HG03064 (cell line): ENCODE results near the gene ELL2.
"Not testable (repeated sequence)": the region's sequence is repeated elsewhere in the genome, so short reads cannot be mapped to it uniquely, and the experiment has no call there.

ENCODE experiments used
- ATAC-seq: cut with Tn5 transposase; IDR thresholded peaks from one replicate; pipeline ENCODE4 v1.9.1; 2021; ENCODE audit warnings: low read depth; ENCODE audit not compliant: unreplicated experiment

The ELL2 gene

DNA sequence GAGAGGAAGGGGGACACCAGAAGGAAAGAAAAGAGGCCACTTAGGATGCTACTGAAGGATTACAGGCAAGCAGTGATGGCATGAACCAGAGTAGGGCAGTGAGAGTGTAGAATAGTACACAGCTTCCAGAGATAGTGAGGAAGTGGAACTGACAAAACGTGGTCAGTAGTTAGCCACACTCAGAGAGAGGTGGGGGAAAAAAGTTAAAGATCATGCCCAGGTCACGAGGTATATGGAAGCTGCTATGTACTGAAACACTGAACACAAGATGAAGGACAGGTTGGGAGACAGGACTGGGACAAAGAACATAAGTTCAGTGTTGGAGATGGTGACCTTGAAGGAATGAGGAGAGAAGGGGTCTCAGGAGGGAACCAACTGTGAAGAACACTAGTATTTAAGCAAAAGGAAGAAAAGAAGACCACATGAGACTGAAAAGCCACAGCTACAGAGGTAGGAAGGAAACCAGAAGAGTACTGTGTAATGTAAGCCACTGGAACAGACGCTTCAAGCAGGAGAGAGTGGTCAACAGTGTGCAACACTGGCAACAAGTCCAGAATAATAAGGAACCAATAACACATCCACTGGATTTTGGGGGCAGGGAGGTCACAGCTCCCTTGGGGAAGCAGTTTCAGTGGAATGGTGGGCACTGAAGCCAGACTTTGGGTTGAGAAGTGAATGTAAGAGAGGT lies 45.5 kb downstream of the ELL2 start:
- ATAC-seq: peak; percentile 65

DNA sequence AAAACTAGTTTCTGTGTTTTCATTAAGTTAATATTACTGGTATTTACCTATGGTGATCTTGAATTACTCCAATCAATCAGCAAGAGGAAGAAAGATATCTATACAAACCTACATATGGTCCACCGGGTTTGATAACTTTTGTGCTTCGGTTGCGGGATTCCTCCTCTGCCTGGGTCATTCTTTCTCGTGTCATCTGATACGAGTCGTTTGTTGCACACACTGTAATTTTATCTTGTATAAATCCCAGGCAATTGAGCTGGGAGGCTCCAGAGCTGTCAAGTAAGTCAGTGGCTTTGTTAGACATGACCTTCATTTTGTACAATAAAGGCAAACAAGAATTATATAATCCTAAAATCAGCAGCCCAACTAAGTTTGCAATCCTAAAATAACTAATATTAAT lies 48.0 kb downstream of the ELL2 start:
- no peak for ATAC-seq

DNA sequence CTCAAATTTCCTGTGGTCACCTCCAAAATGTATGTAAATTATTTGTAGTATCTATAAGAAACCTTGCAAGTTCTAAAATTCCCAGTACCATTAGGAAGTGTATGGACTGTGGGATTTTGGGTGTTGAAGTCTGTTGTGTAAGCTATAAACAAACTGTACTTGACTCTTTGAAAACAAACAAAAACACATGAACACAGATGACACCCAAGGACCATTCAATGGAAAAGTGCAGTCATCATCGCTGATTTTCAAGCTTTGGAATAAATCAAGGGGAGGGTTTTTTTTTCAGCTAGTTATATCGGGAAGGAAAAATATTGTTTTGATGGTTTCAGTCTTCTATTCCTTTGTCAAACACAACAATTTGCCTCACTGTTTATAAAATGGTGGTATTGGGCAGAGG lies 49.6 kb downstream of the ELL2 start:
- ATAC-seq: no peak

DNA sequence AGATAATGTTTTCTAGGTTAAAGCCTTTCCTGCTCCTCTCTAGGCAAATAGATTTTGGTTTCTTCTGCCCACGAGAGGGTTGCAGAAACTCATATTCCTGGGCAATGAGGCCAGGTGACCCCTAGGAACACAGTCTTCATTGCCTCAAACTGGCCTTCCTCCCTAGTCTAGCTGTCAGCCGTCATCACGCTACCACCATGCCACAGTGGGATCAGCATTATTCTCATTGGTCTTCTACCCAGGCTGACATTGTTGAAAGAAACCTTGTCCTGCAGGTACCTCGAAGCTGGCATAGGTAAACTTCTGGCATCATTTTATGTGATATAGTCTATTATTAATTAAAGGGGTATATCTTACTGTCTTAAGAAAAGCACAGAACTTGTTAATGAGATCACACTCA lies 51.1 kb downstream of the ELL2 start:
- no peak for ATAC-seq

DNA sequence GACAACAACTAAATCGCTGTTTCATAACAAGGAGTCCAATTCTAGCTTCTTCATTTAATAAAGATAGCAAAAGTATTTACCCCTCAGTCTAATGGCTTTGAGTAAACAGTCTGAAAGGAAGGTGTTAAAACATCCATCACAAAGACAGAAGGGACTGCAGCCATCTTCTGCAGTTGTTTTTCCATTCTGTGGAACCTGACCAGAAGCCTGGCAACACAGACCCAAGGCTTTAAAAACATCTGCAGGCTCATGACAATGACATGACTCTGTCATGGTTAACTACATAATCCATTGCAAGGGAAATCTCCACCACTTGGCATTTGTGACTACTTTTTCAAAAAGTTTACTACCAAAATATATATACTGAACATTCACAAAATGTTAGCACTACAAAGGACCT lies 51.9 kb downstream of the ELL2 start:
- no peak for ATAC-seq

DNA sequence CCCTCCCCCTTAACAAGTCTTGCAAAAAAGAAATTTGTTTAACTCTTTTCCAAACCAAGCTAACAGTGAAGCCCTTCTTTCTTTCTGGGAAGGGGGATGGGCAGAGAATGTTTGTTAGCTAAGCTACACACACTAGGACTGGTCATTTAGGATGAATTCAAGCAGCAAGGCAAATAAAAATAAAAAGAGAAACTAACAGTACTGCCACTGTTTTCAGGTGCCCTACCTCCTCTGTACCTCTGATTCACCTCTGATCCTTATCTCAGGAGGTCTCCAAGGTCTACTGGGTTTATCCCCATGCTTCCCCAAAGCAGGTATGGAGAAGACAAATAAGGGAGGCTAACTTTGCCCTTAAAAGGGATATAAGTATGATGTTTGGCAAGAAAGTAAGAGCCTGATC lies 52.9 kb downstream of the ELL2 start:
- no peak for ATAC-seq

DNA sequence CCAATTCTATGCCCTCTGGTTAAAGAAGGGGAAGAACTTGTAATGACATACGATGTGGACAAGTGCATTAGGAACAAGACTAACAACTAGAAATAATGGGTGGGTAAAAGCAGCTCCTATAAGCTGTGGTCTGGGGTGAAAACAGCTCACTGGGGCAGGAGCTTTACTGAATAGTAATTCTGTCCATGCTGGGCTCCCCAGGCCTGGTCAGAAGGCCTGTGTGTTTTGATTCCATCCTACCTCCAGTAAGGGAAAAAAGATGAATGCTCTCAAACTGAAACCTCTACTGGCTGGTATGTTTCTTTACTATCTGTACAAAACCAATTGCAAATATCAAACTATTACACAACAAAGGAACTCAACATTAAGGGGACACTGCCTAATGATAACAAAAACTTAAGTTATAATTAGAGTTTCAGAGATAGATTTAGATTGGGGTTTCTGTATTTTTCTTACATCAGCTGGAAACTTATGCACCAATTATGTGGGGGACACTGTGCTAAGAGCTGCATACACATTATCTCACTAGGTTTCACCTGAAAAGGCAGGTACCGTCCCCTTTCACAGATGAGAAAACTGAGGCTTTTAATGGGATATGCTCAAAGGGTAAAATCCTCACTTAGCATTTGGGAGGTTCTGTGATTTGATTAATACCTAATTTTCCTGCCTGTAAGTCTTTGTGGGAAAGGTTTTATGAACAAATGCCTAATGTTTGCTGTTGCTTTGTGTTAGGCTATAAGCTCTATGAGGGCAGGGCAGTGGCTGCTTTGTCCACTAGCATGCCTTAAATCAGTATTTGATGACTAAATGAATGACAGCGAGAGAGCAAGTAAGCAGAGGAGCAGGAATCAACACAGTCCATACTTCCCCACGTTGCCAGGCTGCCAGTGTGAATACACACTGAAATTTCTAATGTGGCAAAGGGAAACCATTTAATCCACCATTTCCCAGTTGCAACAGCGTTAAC lies 53.6 kb downstream of the ELL2 start:
- no peak for ATAC-seq

DNA sequence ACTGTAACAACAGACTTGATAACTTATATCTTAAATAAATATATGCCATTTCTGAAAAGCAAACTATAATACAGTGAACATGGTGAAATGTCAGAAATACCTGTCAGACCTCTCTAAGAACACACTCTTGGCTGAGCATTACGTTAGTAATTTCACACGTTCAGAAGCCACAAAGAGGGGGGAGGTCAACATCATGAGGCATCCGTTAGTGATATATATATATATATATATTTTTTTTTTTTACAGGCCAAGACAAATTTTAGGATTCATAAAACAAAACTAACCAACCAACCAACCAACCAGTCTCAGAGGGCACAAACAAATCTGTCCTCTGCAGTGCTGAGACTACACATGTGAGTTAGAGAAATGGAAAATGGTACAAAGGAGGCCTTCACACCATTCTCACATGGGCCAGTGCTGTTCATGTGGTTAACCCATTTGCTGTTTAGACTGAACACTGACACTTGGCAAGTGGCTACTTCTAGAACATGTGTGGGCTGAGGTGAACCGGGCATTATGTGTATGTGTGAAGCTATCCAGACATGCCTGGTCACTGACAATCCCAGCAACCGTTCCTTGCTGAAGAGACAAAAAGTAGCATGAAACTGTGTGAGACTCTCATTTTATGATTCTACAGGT lies 54.5 kb downstream of the ELL2 start:
- ATAC-seq: no peak

DNA sequence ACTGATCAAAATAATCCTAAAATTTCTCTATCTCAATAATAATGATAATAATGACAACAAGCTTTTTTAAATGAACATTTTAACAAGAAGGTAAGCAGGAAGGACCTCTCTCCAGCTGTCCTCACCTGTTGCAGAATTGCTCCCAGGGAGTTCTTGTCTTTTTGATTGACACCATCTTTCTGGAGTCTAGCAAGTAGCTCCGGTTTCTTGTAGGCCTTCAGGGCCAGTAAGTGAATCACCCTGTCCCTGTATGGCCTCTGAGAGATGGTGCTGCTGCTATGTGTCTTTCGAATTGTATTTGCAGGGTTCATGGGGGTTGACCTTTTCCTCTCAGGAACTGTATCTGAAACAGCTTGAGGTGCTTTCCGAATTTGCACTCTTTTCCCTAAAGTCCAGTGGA lies 55.3 kb downstream of the ELL2 start:
- not testable (repeated sequence) for ATAC-seq

DNA sequence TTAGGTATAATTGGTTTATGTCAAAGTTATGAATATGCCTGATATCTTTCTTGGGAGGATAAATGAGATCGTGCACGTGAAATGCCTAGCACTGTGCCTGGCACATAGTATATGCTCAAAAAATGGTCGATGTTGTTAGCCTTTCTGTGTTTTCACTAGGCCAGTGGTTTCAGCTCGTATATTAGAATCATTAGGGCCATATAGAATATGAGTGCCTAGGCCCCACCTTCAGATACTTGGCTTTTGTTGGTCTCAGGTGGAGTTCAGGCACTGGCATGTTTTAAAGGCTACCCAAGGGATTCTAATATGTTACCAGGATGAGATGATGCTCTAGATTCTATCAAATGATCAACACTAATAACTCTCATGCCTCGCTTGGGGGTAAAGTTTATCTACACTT lies 56.8 kb downstream of the ELL2 start:
- ATAC-seq: no peak

DNA sequence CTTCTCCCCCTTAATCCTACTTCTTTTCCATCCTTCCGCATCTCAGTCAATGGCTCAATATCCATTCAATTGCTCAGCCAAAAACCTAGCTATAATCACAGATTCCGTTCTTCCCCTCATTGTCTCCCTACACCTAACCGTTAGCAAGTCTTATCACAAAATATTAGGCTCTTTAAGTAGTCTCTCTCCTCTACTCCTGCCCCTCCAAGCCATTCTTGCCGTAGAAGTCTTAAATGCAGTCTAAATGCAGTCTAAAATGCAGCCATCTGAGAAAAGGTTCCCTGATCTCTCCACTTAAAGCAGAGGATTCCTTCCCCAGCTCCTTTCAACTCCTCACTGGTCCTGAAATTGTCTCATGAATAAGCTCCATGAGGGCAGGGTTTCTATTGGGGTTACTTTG lies 57.8 kb downstream of the ELL2 start:
- ATAC-seq: no peak

DNA sequence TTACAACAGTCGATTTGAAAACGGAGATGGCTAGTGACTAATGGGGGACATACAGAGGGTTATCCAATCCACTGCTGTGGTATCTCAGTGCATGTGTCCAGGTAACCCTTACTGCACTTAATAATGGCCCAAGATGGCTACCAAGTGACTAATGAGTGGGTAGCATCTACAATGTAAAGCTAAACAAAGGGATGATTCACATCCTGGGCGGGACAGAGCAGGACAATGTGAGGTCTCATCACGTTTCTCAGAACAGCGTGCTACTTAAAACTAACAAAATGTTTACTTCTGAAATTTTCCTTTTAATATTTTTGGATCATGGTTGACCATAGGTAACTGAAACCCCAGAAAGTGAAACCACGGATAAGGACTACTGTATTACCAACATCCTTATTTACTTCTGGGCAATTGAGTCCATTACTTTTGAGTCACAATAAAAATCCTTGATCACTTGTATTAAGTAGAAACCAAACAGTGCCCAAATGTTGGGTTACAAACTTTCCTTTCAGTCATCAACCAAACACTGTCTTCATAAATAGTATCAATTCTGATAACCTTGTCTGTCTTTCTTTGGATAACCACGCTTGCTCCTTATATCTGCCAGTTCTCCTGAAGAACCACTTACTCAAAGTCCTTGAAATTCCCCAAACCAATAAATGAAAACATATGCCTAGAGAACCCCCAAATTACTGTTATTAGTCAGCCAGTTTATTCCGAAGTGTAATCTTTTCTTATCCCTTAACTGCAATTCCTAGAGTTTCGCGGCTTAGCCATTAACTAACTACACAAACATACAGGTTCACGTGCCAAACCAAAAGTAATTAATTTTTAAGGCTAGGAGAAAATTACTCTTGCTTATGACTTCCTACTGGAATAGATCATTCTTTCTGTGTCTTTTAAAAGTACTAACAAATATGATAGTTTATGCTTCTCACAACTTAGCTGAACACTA lies 59.7 kb downstream of the ELL2 start:
- ATAC-seq: no peak

DNA sequence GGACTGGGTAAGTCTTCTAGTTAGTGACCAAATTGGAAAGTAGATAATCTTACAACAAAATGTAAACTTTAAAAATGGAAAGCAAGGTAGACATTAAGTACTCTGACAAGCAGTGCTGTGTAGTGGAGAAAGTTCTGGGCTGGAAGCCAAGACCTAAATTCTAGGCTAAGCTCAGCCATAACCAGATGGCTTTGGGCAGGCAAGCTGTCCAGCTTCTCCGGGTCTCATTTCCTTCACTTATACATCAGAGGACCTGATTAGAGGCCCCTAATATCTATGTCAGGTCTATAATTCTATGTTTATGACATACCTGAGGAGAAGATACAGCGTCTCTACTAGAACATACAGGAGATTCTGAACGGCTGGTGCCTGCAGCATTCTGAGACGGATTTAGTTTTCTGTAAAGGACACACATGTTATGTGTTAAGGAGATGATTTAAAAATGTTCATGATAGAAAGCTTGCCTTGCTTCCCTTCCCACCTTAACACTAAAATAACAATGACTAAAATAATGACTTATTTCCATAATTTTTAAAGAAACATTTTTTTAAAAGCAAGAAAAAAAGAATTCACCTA lies 61.2 kb downstream of the ELL2 start:
- ATAC-seq: no peak

DNA sequence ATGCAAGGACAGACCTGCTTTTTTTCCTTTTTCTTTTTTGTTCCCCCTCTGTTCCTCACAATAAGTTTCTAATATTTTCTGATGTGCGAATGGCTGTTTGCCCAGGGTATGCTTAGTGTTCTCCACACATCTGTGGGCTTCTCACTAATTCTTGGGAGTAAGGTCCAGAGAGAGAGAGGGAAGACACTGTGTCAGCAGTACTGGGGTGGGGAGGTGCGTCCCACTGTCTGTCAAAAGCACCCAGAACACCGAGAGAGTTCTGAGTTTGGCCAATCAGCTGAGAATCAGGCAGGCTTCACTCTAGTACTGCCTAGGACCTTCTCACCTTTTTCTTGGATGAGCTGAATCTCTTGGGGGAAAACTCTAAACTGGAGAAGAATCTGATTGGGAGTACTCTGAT lies 61.8 kb downstream of the ELL2 start:
- ATAC-seq: no peak

DNA sequence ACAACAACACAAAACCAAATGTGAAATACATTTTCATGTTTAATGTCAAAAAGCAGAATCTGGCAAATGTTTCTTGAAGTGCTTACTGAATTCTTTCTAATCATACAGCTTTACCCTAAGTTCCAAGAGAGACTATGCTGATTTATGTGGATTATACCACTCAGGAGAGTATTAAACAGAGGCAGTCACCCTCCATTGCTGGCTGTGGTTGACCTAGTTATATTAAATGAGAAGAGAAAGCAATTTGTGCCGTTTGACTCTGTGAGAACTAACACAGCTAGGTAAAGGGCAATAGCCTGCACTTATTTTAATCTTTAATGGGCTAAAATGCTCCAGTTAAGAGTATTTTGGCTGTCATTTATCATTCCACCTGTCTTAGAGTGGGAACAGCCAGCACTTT lies 62.6 kb downstream of the ELL2 start:
- no peak for ATAC-seq

DNA sequence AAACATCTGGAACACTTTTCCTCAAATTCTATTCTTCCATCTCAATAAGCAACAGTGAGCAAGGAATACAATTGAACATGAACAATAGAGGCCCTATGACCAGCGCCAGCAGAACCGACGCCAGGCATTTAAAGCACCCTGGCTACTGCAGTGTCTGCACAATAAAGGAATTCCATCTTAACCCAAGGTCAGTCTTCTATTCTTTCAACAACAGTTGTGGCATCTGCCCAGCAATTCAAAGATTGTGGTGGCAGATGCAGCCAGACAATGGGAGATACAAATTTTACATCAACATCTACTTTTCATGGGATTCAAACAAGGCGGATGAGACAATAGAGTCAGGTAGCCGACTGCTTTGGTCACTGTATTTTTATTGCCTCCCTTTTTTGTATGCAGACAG lies 65.9 kb downstream of the ELL2 start:
- ATAC-seq: no peak

DNA sequence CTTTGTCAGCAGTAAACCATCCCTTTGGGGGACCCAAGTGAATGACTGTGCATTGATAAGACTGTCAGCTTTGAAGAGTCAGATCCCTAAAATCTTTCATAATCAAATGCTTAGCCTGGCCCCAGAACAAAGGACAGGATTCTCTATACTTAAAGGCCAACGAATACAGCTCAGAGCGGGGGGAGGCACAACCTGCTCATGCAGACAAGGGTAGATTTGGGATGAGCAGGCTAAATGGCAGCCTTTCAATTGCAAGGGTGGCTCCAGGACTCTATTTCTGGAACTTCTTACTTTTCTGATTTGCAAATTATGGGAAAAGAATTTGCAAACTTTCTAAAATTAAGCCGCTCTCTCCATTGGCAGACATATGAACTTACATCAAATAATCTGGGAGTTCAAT lies 66.4 kb downstream of the ELL2 start:
- ATAC-seq: no peak

DNA sequence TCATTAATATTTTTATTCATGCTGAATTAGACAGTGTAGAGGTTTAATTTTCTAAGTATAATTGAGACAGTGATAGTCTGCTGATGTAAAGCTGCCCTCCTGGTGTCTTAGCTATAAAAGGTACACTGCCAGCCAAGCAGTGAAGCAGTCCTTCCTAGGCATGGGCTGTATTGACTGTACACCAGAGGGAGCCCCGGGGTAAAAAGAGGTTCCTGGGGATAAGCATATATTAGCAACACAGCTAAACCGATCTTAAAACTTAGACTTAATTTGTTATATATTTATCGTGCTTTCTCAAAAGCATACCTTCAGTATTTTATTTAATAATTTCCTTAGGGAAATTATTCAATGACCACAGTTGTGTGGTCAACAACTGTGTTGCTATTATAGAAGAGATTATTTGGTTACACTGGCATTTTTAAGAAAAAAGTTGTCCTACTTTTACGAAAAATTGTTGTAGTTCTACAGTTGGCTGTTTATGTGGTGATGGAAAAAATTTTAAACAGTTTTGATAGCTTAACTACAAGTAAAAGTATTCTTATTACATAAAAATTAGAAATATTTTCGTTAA lies 68.8 kb downstream of the ELL2 start:
- ATAC-seq: no peak

DNA sequence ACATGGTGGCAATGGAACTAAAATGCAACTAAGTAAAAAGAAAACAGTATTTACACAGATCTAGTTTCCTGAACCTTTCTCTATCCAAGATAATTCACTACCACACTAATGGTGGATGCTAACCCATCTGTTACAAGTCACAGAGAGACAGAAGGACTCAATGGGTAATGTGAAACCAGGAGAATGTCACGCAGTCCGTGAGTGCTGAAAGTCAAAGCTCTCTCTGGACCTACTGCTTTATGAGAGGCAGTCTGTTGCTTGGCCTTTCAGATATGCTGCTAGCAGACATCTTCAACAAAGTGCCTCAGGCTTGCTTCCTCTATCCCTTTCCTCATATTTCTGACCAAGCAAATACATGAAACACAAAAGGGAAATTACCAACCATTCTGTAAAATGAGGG lies 70.2 kb downstream of the ELL2 start:
- no peak for ATAC-seq

DNA sequence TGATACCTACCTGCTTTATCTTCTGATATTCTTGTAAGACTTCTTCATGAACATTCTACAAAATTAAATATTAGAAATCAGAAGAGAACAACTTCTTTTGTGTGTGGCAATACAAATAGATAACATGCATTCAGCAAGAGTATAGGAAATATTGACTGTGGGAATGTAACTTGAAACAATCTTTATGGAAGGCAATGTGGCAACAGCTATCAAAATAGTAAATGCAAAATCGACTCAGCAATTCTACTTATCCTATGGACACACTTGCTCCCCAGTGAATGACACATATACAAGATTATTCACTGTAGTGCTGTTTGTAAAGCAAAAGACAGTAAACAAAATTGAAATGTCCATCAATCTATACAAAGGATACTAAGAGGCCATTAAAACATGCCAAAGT lies 72.6 kb downstream of the ELL2 start:
- no peak for ATAC-seq
